ENCODE data around the gene ESYT2.

The ESYT2 gene

GRCh38 chr7:158766570-158767281, 62.6 kb downstream of the ESYT2 start:
- ChIA-PET CTCF (interaction anchor here (0.6 kb wide), 1 partner anchor 345 kb away, joined by 3 read pairs; no protein-coding TSS in a partner anchor), POLR2A (no interaction called here)

DNA sequence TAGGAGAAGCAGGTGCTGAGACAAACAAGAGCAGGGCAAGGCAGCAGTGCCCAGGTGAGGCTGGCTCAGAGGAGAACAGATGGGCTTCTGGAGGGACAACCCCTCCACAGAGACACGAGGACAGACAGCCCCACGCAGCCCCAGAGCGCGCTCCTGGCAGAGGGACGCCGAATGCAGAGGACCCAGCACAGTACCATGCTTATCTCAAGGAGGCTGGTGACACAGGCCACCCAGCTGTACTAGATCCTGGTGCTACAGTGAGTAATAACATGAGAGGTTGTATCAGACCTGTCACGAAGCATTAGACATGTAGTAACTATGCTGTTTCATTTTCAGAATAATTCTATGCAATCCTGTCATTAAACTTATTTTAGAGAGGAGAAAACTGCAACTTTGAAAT, 64.3 kb downstream of the ESYT2 start:
- ChIA-PET CTCF (no interaction called here), POLR2A (no interaction called here)
- Histone ChIP-seq H3K4me1 (ENCODE audit: control insufficient read depth, insufficient read depth, low read length) (no peaks in the 10 kb centered on the region), H3K36me3 (ENCODE audit: control insufficient read depth in 2 of 2, insufficient read depth in 1 of 2, low read length in 2 of 2) (peaks cover 0 to 48% of the 10 kb centered on the region in 2 experiments; a peak in 2 of 3 replicates), H3K4me3 (ENCODE audit: low read depth, low read length) (no peak overlapping the region), H3K9me3 (ENCODE audit: control insufficient read depth, insufficient read depth, low read depth, low read length) (no peaks in the 10 kb centered on the region), H3K27ac (ENCODE audit: extremely low read depth, low read depth, low read length) (no peak overlapping the region)
- TF ChIP-seq ZNF548 (tag by site-specific recombination; IDR thresholded peaks at IDR 0.05): no peak

More at GRCh38 chr7:158766570-158767281, 62.6 kb downstream of the ESYT2 start:
- Histone ChIP-seq H3K9me3 (ENCODE audit: control insufficient read depth, insufficient read depth, low read depth, low read length) (no peaks in the 10 kb centered on the region), H3K27ac (ENCODE audit: extremely low read depth, low read depth, low read length) (no peak overlapping the region), H3K36me3 (ENCODE audit: control insufficient read depth in 2 of 2, insufficient read depth in 1 of 2, low read length in 2 of 2) (peaks cover 0 to 31% of the 10 kb centered on the region in 2 experiments; a peak in 2 of 3 replicates), H3K4me3 (ENCODE audit: low read depth, low read length) (no peak overlapping the region), H3K4me1 (ENCODE audit: control insufficient read depth, insufficient read depth, low read length) (no peaks in the 10 kb centered on the region)
- TF ChIP-seq, protein P1, sequence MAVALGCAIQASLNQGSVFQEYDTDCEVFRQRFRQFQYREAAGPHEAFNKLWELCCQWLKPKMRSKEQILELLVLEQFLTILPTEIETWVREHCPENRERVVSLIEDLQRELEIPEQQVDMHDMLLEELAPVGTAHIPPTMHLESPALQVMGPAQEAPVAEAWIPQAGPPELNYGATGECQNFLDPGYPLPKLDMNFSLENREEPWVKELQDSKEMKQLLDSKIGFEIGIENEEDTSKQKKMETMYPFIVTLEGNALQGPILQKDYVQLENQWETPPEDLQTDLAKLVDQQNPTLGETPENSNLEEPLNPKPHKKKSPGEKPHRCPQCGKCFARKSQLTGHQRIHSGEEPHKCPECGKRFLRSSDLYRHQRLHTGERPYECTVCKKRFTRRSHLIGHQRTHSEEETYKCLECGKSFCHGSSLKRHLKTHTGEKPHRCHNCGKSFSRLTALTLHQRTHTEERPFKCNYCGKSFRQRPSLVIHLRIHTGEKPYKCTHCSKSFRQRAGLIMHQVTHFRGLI (tag by site-specific recombination; IDR thresholded peaks at IDR 0.05): no peak
- TF ChIP-seq ZNF280D (tag by site-specific recombination; IDR thresholded peaks at IDR 0.05): no peak
- TF ChIP-seq ZNF391 (tag by site-specific recombination; IDR thresholded peaks at IDR 0.05; ENCODE audit: borderline replicate concordance, low read depth): no peak
- no peak for TF ChIP-seq RBAK (tag by site-specific recombination; IDR thresholded peaks at IDR 0.05)
- TF ChIP-seq ZNF37A (tag by site-specific recombination; IDR thresholded peaks at IDR 0.05): no peak
- TF ChIP-seq ZNF610 (tag by site-specific recombination; IDR thresholded peaks at IDR 0.05; ENCODE audit: borderline replicate concordance): no peak
- TF ChIP-seq, protein P2, sequence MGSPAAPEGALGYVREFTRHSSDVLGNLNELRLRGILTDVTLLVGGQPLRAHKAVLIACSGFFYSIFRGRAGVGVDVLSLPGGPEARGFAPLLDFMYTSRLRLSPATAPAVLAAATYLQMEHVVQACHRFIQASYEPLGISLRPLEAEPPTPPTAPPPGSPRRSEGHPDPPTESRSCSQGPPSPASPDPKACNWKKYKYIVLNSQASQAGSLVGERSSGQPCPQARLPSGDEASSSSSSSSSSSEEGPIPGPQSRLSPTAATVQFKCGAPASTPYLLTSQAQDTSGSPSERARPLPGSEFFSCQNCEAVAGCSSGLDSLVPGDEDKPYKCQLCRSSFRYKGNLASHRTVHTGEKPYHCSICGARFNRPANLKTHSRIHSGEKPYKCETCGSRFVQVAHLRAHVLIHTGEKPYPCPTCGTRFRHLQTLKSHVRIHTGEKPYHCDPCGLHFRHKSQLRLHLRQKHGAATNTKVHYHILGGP (tag by site-specific recombination; IDR thresholded peaks at IDR 0.05): no peak

- ChIA-PET POLR2A (no interaction called here), CTCF (no interaction called here)
- Histone ChIP-seq H3K4me3 (ENCODE audit: low read depth, low read length) (no peak overlapping the region), H3K4me1 (ENCODE audit: control insufficient read depth, insufficient read depth, low read length) (no peaks in the 10 kb centered on the region), H3K36me3 (ENCODE audit: control insufficient read depth in 2 of 2, insufficient read depth in 1 of 2, low read length in 2 of 2) (peaks cover 0 to 63% of the 10 kb centered on the region in 2 experiments; a peak in 2 of 3 replicates), H3K9me3 (ENCODE audit: control insufficient read depth, insufficient read depth, low read depth, low read length) (no peaks in the 10 kb centered on the region), H3K27ac (ENCODE audit: extremely low read depth, low read depth, low read length) (no peak overlapping the region)
- TF ChIP-seq ZFP41 (tag by site-specific recombination; IDR thresholded peaks at IDR 0.05; ENCODE audit: borderline replicate concordance) (no peak), ZNF112 (tag by site-specific recombination; IDR thresholded peaks at IDR 0.05) (no peak), BCL11A (tag by site-specific recombination; IDR thresholded peaks at IDR 0.05; ENCODE audit: low read depth) (no peak), ZNF776 (tag by site-specific recombination; IDR thresholded peaks at IDR 0.05; ENCODE audit: borderline replicate concordance) (no peak), FEZF1 (tag by site-specific recombination; IDR thresholded peaks at IDR 0.05) (no peak), HOXD13 (CRISPR knock-in tag; IDR thresholded peaks at IDR 0.05; ENCODE audit: borderline replicate concordance) (no peak), ZBTB20 (tag by site-specific recombination; IDR thresholded peaks at IDR 0.05) (no peak), ZNF654 (tag by site-specific recombination; IDR thresholded peaks at IDR 0.05; ENCODE audit: low read depth) (no peak), AEBP2 (tag by site-specific recombination; IDR thresholded peaks at IDR 0.05; ENCODE audit: borderline replicate concordance) (no peak), ZNF629 (tag by site-specific recombination; IDR thresholded peaks at IDR 0.05) (no peak)
- TF ChIP-seq, protein P3, sequence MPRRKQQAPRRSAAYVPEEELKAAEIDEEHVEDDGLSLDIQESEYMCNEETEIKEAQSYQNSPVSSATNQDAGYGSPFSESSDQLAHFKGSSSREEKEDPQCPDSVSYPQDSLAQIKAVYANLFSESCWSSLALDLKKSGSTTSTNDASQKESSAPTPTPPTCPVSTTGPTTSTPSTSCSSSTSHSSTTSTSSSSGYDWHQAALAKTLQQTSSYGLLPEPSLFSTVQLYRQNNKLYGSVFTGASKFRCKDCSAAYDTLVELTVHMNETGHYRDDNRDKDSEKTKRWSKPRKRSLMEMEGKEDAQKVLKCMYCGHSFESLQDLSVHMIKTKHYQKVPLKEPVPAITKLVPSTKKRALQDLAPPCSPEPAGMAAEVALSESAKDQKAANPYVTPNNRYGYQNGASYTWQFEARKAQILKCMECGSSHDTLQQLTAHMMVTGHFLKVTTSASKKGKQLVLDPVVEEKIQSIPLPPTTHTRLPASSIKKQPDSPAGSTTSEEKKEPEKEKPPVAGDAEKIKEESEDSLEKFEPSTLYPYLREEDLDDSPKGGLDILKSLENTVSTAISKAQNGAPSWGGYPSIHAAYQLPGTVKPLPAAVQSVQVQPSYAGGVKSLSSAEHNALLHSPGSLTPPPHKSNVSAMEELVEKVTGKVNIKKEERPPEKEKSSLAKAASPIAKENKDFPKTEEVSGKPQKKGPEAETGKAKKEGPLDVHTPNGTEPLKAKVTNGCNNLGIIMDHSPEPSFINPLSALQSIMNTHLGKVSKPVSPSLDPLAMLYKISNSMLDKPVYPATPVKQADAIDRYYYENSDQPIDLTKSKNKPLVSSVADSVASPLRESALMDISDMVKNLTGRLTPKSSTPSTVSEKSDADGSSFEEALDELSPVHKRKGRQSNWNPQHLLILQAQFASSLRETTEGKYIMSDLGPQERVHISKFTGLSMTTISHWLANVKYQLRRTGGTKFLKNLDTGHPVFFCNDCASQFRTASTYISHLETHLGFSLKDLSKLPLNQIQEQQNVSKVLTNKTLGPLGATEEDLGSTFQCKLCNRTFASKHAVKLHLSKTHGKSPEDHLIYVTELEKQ (tag by site-specific recombination; IDR thresholded peaks at IDR 0.05; ENCODE audit: borderline replicate concordance): no peak
Measured at GRCh38 chr7:158763454-158764033, 65.8 kb downstream of the ESYT2 start.
